CD4-positive, alpha-beta T cell (primary cell): Measurements from ENCODE around the gene SNRPB. TPM values are rescaled to one million over a fixed set of nuclear protein-coding genes. Genes with fewer than 3 reads are reported as not detected.

ENCODE experiments used
- ATAC-seq: fragments of 200-7000 bp; cut with Tn5 transposase; one replicate; pipeline ENCODE4 v1.10.0; 2022; ENCODE audit warnings: mild to moderate bottlenecking; ENCODE audit not compliant: poor library complexity
- CTCF ChIA-PET: fragments of 350-600 bp; sonication (Branson Sonifier 250); formaldehyde crosslinking; loops from one replicate; lab custom pipeline; 2021; ENCODE audit warnings: antibody characterized with exemption, inconsistent platforms; lab: Charles Lee
- POLR2A ChIA-PET: fragments of 350-600 bp; sonication (Branson Sonifier 250); formaldehyde crosslinking; loops from one replicate; lab custom pipeline; 2021; ENCODE audit warnings: antibody characterized with exemption, inconsistent platforms; lab: Charles Lee
- DNase-seq, 14 experiments: peaks; one replicate each; pipeline ENCODE4 v3.0.0-alpha.2; 2013 to 2020; ENCODE audit warnings: mixed read lengths in 2 of 14
- H3K27ac ChIP-seq, 2 donors: one replicate each; pipeline versions ENCODE4 v1.5.1 to v1.7.0; 2013; ENCODE audit warnings: low read length in 2 of 2, low read depth in 1 of 2, mild to moderate bottlenecking in 1 of 2
- H3K27me3 ChIP-seq, 2 experiments: 1 replicate in 1 of 2; 2 replicates in 1 of 2; pipeline versions ENCODE4 v1.6.1 to v1.7.0; 2013; ENCODE audit warnings: low read length in 2 of 2, control low read depth in 1 of 2, mild to moderate bottlenecking in 1 of 2, moderate library complexity in 1 of 2; ENCODE audit not compliant: insufficient read depth in 2 of 2, control insufficient read depth in 1 of 2
- H3K36me3 ChIP-seq: one replicate; pipeline ENCODE4 v1.6.1; 2013; ENCODE audit warnings: low read length, control low read depth; ENCODE audit not compliant: insufficient read depth
- H3K4me1 ChIP-seq: one replicate; pipeline ENCODE4 v1.6.1; 2013; ENCODE audit warnings: low read length, control low read depth; ENCODE audit not compliant: insufficient read depth
- H3K4me3 ChIP-seq: one replicate; pipeline ENCODE4 v1.5.1; 2013; ENCODE audit warnings: mild to moderate bottlenecking, low read length, moderate library complexity
- H3K9me3 ChIP-seq, 2 experiments: 1 replicate in 1 of 2; 2 replicates in 1 of 2; pipeline versions ENCODE4 v1.6.1 to v1.7.0; 2013; ENCODE audit warnings: low read length in 2 of 2, mild to moderate bottlenecking in 2 of 2, control low read depth in 1 of 2, moderate library complexity in 1 of 2; ENCODE audit not compliant: control insufficient read depth in 1 of 2, insufficient read depth in 1 of 2
- H3K27ac Mint-ChIP-seq: one replicate; pipeline ENCODE4 v1.8.0; 2020; ENCODE audit warnings: mixed read lengths
- H3K27me3 Mint-ChIP-seq: one replicate; pipeline ENCODE4 v1.8.0; 2021; ENCODE audit warnings: mixed read lengths
- H3K36me3 Mint-ChIP-seq: one replicate; pipeline ENCODE4 v1.8.0; 2021; ENCODE audit warnings: low read depth, mixed read lengths
- H3K4me1 Mint-ChIP-seq: one replicate; pipeline ENCODE4 v1.8.0; 2021; ENCODE audit warnings: low read depth, mixed read lengths
- H3K4me3 Mint-ChIP-seq: one replicate; pipeline ENCODE4 v1.8.0; 2020; ENCODE audit warnings: mild to moderate bottlenecking, mixed read lengths
- H3K9me3 Mint-ChIP-seq: one replicate; pipeline ENCODE4 v1.8.0; 2020; ENCODE audit warnings: mixed read lengths
- intact Hi-C, 2 experiments: fragments of 100-400 bp; cut with DNase I in 1 of 2; cut with micrococcal nuclease in 1 of 2; formaldehyde crosslinking; loops; one replicate each; pipeline versions ENCODE4 v1.15.1 to v1.9.0; 2023 to 2025; cut with DNase I, micrococcal nuclease
- total RNA-seq, 174 experiments: library from RNA in 2 of 174; stranded (reverse) in 2 of 174; gene quantifications; one replicate each; pipeline ENCODE4 v1.2.3 and lab custom pipeline; 2021 to 2026
- TF ChIP-seq, protein P1 (sequence below): fragments of 200-600 bp; IDR thresholded peaks from one replicate; pipeline ENCODE4 v1.8.0; 2022; ENCODE audit warnings: antibody characterized with exemption, mild to moderate bottlenecking

SNRPB gene
- total RNA-seq, 2 experiments from 2014 or later: 146 to 147 TPM

DNA sequence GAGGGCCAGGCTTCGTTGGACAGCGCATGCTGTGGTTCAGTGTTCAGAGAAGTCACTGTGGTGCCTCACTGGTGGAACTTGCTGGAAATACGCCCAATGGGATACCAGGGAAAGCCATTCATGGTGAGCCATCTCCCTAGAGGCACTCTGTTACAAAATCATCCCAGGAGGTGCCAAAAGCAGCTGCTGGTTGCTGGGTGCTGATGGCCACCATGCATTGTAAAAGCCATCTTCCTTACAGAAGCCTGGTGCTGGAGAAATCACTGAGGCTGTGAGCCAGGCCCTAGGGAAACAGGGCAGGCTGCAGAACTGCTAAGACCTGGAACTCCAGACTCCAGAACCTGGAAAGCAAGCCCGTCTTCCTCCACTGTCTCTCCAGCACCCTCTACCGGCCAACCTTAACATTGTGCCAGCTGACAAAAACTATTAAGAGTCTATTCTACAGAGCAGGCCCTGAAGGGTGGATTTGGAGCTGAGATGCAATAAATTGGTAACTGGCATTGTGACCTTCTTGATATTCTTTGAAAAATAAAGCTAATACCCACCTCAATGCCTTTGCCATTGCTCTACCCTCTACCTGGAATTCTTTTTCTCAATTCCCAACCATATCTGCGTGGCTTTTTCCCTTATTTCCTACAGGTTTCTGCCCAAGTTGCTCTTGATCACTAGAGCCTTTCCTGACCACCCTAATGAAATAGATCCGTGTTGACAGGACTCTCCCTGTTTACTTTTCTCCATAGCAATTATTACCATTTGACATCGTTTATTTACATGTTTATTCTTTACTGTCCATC lies 18.5 kb downstream of the SNRPB start:
- CTCF ChIA-PET: interaction anchor here (1.2 to 1.8 kb wide), 3 partner anchors 9 to 19 kb away, joined by 4 to 5 read pairs (median 4); partner anchors contain the start of gene SNRPB
- no peaks in the 10 kb centered on the region for H3K27me3 ChIP-seq
- POLR2A ChIA-PET: interaction anchor here (1.5 kb wide), 1 partner anchor 18 kb away, joined by 9 read pairs; the partner anchor contains the start of gene SNRPB
- H3K36me3 ChIP-seq: no peaks in the 10 kb centered on the region
- peaks cover 0 to 3% of the 10 kb centered on the region in 2 experiments for H3K9me3 ChIP-seq
- Mint-ChIP-seq H3K27ac (no peak overlapping the region), H3K4me1 (peaks cover 6% of the 10 kb centered on the region), H3K27me3 (no peaks in the 10 kb centered on the region), H3K36me3 (peaks cover 4% of the 10 kb centered on the region), H3K9me3 (no peaks in the 10 kb centered on the region), H3K4me3 (no peak overlapping the region)
- peak; percentile 38 to 75 (median 55) for DNase-seq
- H3K4me3 ChIP-seq: no peak overlapping the region
- intact Hi-C loops: loop anchor here in 1 of 2 experiments (5.0 kb wide), 2 partner anchors 350 to 485 kb away; partner anchors contain the start of gene STK35
- ATAC-seq: peak; percentile 76
- TF ChIP-seq, protein P1, sequence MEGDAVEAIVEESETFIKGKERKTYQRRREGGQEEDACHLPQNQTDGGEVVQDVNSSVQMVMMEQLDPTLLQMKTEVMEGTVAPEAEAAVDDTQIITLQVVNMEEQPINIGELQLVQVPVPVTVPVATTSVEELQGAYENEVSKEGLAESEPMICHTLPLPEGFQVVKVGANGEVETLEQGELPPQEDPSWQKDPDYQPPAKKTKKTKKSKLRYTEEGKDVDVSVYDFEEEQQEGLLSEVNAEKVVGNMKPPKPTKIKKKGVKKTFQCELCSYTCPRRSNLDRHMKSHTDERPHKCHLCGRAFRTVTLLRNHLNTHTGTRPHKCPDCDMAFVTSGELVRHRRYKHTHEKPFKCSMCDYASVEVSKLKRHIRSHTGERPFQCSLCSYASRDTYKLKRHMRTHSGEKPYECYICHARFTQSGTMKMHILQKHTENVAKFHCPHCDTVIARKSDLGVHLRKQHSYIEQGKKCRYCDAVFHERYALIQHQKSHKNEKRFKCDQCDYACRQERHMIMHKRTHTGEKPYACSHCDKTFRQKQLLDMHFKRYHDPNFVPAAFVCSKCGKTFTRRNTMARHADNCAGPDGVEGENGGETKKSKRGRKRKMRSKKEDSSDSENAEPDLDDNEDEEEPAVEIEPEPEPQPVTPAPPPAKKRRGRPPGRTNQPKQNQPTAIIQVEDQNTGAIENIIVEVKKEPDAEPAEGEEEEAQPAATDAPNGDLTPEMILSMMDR: peak; percentile 66
- no peak overlapping the region for H3K27ac ChIP-seq
- peaks cover 2% of the 10 kb centered on the region for H3K4me1 ChIP-seq

DNA sequence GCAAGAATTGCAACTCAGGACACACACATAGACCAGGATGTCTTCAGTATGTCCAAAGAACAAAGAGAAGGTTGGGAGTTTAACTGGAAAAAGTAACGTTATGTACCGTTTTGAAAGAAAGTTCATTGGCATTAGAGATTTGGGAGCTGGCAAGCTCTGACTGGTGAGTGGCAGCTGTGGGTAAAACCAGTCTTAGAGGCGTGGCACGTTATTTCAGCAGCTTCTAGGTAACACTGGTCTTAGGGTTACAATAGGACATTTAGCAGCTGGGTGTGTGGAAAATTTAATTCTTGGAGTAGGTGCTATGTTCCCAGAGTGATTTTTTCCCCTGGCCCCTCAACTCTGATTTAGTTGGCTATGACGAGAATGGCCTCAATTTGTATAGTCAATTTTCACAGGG lies 19.2 kb downstream of the SNRPB start:
- CTCF ChIA-PET: interaction anchor here (0.7 to 1.8 kb wide), 4 partner anchors 9 to 19 kb away, joined by 3 to 5 read pairs (median 4); partner anchors contain the start of gene SNRPB
- H3K27me3 Mint-ChIP-seq: no peaks in the 10 kb centered on the region
- POLR2A ChIA-PET: no interaction called here
- no peak overlapping the region for H3K27ac ChIP-seq
- H3K36me3 ChIP-seq: no peaks in the 10 kb centered on the region
- TF ChIP-seq, protein P1: no peak
- DNase-seq: no peak
- no peak overlapping the region for H3K27ac Mint-ChIP-seq
- no peaks in the 10 kb centered on the region for H3K9me3 Mint-ChIP-seq
- H3K4me1 ChIP-seq: peaks cover 2% of the 10 kb centered on the region
- H3K27me3 ChIP-seq: no peaks in the 10 kb centered on the region
- peaks cover 0 to 6% of the 10 kb centered on the region in 2 experiments for H3K9me3 ChIP-seq
- H3K4me1 Mint-ChIP-seq: peaks cover 6% of the 10 kb centered on the region
- H3K4me3 Mint-ChIP-seq: no peak overlapping the region
- no peak for ATAC-seq
- intact Hi-C loops: loop anchor here in 1 of 2 experiments (5.0 kb wide), 2 partner anchors 349 to 484 kb away; partner anchors contain the start of gene STK35
- H3K36me3 Mint-ChIP-seq: no peaks in the 10 kb centered on the region
- no peak overlapping the region for H3K4me3 ChIP-seq

GRCh38 chr20:2449386-2449785 lies 21.2 kb downstream of the SNRPB start:
- ChIA-PET POLR2A (no interaction called here), CTCF (no interaction called here)
- ATAC-seq (no peak), DNase-seq (peak in 1 of 14 experiments; percentile 34)
- H3K27me3 Mint-ChIP-seq: no peaks in the 10 kb centered on the region
- no peaks in the 10 kb centered on the region for H3K36me3 Mint-ChIP-seq
- peaks cover 6% of the 10 kb centered on the region for H3K4me1 Mint-ChIP-seq
- H3K9me3 Mint-ChIP-seq: no peaks in the 10 kb centered on the region
- intact Hi-C loops: no loop called here
- Histone ChIP-seq H3K4me3 (no peak overlapping the region), H3K4me1 (peaks cover 2% of the 10 kb centered on the region), H3K27ac (no peak overlapping the region), H3K27me3 (no peaks in the 10 kb centered on the region), H3K9me3 (peaks cover 0 to 6% of the 10 kb centered on the region in 2 experiments), H3K36me3 (no peaks in the 10 kb centered on the region)
- TF ChIP-seq, protein P1: no peak
- H3K4me3 Mint-ChIP-seq: no peak overlapping the region
- no peak overlapping the region for H3K27ac Mint-ChIP-seq
